Left cardiac atrium (tissue), 4 donors: Measurements from ENCODE around the gene REG4. TPM values are rescaled to one million over a fixed set of nuclear protein-coding genes. Genes with fewer than 3 reads are reported as not detected.
"Not testable (repeated sequence)": the region's sequence is repeated elsewhere in the genome, so short reads cannot be mapped to it uniquely, and the experiment has no call there.

Experiments used
- ATAC-seq, 2 donors: fragments of 200-7000 bp; cut with Tn5 transposase; one replicate each; pipeline ENCODE4 v1.9.1; 2020; ENCODE audit warnings: mild to moderate bottlenecking in 2 of 2, moderate library complexity in 2 of 2
- DNase-seq: peaks from one replicate; pipeline ENCODE4 v3.0.0-alpha.2; 2020
- intact Hi-C, 2 donors: fragments of 100-400 bp; cut with DNase I; formaldehyde crosslinking; loops; one replicate each; pipeline versions ENCODE4 v1.14.1 to v1.15.1; 2022 to 2023
- total RNA-seq, 2 donors: library from RNA; stranded (reverse); fragmentation: NEBNext Ultra II Directional; extraction: Animal tissue kit (Norgen Biotek cat#: 25700); gene quantifications; one replicate each; pipeline ENCODE4 v1.2.1, GENCODE V29; 2021
- donor health status: DM: no; HTN: yes; CAD: no.
- donor health status: DM: no; HTN: yes; CAD: no; lungs with severe emphysema.
- donor health status: DM: yes; HTN: yes; CAD: no.
- donor health status: Dilated cardiomyopathy.

The REG4 gene
- total RNA-seq, 2 donors from 2014 or later, result not detected

DNA sequence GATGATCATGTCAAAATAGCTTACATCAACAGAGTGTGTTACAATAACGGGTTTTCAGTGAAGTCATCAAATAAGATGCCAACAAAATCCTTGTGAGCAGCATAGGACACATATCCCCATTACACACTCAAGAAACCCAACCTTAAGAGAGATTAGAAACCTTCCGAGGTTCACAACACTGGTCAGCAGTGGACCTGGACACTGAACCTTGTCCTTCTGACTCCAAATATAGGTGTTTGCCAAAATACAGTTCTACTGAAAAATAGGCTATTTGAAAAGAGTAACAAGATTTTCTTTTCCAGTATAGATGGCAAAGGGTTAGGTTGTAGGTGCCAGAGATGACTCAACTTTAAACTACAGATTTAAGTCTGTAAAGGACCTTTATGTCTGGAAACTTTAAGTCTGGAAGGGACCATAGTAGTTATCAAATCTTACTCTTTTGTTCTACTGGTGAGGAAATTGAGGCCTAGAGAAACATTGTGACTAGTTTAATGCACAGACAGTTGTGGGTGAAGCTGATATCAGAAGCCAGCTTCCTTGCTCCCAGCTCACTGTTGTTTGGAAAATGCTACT is 811 bp upstream of the REG4 start:
- ATAC-seq (no peak), DNase-seq (no peak)
- intact Hi-C loops, result no loop called here

- intact Hi-C loops, result loop anchor here in 1 of 2 donors (10.0 kb wide), 1 partner anchor 64 kb away; no protein-coding TSS in a partner anchor
- peak; percentile 78 to 85 for ATAC-seq
These were observed 2.2 kb downstream of the REG4 start for GRCh38 chr1:119808972-119809550.

DNA sequence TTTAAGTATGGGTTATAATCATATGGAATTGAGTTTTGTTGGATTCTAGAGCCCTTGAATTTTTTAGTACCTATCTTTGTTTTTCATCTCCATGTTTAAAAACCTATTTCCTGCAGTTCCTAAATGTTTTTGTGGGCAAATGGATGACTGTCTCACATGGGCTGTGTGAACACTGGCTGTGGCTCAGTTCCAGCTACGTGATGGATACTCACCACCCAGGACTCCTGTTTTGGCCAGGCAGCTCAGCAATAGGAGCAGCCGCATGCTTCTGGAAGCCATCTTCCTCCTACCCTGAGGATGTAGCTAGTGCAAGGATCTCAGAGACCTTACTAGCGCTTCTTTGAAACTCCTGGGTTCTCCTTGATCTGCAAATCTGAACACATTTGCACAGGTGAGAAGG is 2.8 kb downstream of the REG4 start:
- ATAC-seq (no peak), DNase-seq (no peak)
- intact Hi-C loops, result loop anchor here in 1 of 2 donors (10.0 kb wide), 1 partner anchor 64 kb away; no protein-coding TSS in a partner anchor

More at GRCh38 chr1:119808972-119809550, 2.2 kb downstream of the REG4 start:
- peak; percentile 70 for DNase-seq

DNA sequence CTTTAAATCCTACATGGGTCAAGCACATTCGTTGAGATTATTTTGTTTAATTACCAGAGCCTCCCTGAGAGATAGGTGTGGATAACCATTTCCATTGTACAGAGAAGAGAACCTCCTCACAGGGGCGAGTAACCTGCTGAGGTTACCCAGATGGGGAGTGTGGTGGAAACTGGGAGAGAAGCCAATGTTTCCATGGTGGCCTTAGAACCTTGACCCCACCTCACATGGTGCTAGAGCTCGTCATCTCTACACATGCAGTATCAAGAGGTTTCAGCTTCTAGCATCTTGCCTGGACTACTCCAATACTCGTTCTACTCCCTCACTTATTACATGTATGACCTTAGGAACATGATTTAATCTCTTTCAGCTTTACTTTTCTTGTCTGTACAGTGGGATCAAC is 4.8 kb downstream of the REG4 start:
- ATAC-seq (no peak), DNase-seq (no peak)
- intact Hi-C loops, result loop anchor here in 1 of 2 donors (10.0 kb wide), 1 partner anchor 62 kb away; no protein-coding TSS in a partner anchor

- ATAC-seq (no peak), DNase-seq (no peak)
- intact Hi-C loops, result loop anchor here in 1 of 2 donors (10.0 kb wide), 1 partner anchor 61 kb away; no protein-coding TSS in a partner anchor
These were observed 5.5 kb downstream of the REG4 start for GRCh38 chr1:119805746-119806145.

- ATAC-seq, result no peak
- intact Hi-C loops, result loop anchor here in 1 of 2 donors (10.0 kb wide), 1 partner anchor 60 kb away; no protein-coding TSS in a partner anchor
- no peak for DNase-seq
These were observed 6.0 kb downstream of the REG4 start for GRCh38 chr1:119805247-119805646.

GRCh38 chr1:119799599-119800177 is 11.6 kb downstream of the REG4 start:
- DNase-seq, result no peak
- no peak for ATAC-seq
- intact Hi-C loops, result loop anchor here in 1 of 2 donors (10.0 kb wide), 1 partner anchor 55 kb away; no protein-coding TSS in a partner anchor

GRCh38 chr1:119799003-119799402 is 12.3 kb downstream of the REG4 start:
- DNase-seq (no peak), ATAC-seq (no peak)
- intact Hi-C loops, result no loop called here

DNA sequence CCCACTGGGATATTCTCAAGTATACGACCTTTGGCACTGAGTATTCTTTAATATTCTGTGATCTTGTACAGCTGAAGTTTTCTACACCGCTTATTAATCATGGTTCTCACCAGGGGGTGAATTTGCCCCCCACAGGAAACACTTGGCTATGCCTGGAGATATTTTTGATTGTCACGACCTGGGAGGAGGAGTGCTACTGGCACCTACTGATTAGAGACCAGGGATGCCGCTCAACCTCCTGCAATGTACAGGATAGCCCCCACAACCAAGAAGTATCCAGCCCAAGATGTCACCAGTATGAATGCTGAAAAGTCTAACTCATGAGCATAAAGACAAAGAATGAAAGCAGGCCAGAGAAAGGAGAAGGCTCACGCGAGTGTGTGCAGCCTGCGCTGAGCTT is 13.7 kb downstream of the REG4 start:
- DNase-seq, result no peak
- no peak for ATAC-seq
- intact Hi-C loops, result no loop called here

DNA sequence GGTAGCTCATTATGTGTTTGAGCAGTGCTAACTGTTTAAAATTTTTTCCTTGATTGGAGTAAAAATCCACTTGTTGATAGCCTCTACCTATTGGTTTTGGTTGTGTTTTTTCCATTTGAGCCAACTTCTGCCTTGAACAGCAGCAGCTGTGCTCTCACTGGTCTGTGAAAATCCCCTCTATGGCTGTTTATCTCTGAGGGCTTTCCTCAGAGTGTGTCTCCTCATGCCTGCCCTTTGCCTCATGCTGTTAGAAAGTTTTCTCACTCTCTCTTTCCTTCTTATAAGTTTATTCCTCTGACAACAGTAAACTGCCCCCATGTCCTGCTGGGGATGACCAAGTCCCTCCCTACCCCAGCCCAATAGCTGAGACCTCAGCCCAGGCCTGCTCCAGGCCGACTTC is 14.1 kb downstream of the REG4 start:
- intact Hi-C loops, result no loop called here
- ATAC-seq, result no peak
- no peak for DNase-seq

DNA sequence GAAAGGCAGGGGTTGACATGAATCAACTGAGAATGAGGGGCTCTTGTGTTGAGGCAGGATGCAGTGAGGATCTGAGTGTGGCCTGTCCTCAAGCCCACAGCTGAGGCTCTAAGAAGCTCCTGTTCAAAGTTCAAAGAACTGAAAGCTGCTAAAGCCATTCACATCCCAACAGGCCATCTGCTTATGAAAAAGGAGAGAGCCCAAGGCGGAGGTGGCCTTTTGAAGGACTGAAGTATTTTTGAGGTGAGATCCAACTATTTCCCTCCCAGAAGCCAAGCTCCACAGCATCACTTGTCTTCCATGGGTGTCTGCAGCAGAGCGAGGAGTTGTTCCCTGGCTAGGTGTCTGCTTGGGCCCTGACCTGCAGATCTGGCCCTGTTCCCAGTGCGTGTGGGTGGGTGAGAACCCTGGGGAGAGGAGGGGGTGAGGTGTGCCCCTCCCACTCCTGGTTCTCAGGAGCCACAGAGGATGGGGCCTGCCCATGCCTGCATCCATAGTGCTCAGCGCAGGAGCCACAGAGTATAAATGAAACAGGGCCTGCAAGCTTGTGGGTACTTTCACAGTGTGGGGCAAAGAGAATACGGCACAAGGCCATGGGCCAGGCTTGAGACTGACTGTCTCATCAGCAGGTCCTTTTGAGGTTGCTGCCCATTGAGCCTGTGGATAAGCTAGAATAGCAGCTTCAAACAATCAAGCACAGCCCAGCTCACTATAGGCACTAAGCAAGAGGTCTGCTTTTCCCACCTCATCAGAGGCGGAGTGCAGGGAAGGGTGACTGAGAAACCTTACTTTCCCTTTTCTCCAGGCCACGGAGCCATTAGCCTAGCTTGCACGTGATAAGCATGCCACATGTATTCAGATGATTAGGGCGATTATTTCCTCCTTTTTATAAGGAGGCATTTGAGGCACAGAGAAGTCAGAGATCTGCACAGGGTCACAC is 15.7 kb downstream of the REG4 start:
- intact Hi-C loops, result no loop called here
- DNase-seq (no peak), ATAC-seq (no peak)

GRCh38 chr1:119794876-119795240 is 16.4 kb downstream of the REG4 start:
- DNase-seq (no peak), ATAC-seq (no peak)
- intact Hi-C loops, result no loop called here

DNA sequence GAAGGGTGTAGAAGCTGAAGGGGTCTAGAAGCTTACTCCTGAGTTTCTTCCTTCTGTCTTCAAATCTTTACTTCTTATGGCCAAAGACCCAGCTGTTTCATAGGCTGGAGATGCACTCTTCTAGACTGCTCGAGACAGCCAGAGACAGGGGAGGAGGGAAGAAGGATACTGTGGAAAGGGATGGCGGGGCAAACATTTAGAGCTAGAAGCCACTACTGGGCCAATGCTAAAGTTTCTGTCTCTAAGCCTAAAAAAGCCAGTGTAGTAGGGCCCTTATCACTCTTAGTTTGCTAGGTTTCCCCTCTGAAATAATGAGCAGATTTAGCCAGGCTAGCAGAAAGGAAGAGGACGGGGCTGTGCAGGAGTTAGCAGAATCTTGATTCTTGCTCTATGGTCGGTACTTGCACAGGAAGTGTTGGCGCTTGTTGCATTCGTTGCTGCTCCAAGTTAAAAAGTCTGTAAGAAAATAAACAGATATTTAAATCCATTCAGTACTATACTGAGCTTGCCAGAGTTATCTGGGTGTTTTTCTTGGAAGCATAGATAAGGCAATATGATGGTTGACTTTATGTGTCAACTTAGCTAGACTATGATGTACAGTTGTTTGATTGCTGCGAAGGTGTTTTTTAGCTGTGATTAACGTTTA is 16.9 kb downstream of the REG4 start:
- intact Hi-C loops, result no loop called here
- ATAC-seq (no peak), DNase-seq (no peak)

- no peak for ATAC-seq
- intact Hi-C loops, result no loop called here
- DNase-seq, result no peak
These were observed 19.9 kb downstream of the REG4 start for GRCh38 chr1:119791377-119791776.

DNA sequence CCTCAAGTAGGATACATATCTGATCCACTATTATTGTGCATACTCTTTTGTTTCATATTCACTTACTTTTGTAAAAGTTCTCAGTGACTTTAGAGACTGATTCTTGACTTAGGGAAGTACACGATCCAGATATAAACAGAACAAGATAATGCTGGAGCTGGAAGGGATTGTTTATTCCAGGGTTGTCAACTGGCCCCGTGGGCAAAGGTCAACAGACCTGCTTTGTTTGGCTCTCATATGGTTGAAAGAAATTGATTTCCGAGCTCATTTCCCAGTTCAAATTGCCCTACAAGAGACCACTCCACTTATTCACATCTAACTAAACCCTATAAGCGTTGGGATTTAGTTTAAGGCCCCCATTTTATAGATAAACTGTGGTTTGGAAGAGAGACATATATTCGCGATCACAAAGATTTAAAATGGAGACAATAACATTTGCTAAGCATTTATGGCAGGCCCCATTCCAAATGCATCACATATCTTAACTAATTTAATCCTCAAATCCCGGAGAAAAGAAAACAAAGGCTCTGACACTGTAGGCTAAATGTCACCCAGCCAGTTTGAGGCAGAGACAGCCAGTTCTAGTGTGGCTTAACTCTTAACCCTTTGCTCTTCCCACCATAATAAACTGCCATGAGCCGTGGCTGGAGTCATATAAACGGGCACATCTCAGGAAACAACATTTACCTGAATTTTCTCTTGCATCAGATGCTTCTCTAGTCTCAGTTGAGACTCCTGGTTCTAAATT is 20.6 kb downstream of the REG4 start:
- ATAC-seq (no peak), DNase-seq (no peak)
- intact Hi-C loops, result no loop called here

DNA sequence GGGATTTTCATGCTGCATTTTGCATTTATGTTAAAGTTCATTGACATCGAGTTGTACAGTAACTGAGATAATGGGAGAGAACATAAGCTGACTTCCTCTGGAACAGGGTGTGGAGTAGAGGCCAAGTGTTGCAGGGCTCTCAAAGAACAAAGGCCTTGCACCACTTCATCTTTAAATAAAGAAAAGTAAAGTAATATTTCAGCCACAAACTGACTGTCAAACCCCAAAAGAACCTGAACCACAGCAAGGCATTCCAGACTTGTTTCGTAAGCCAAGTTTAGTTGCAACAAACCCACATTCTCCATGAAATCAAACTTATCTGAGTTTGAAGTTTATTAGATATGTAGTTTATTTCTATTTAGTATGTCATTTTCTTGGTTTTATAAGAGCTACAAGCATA is 23.5 kb downstream of the REG4 start:
- intact Hi-C loops, result no loop called here
- ATAC-seq, result no peak
- DNase-seq, result no peak

DNA sequence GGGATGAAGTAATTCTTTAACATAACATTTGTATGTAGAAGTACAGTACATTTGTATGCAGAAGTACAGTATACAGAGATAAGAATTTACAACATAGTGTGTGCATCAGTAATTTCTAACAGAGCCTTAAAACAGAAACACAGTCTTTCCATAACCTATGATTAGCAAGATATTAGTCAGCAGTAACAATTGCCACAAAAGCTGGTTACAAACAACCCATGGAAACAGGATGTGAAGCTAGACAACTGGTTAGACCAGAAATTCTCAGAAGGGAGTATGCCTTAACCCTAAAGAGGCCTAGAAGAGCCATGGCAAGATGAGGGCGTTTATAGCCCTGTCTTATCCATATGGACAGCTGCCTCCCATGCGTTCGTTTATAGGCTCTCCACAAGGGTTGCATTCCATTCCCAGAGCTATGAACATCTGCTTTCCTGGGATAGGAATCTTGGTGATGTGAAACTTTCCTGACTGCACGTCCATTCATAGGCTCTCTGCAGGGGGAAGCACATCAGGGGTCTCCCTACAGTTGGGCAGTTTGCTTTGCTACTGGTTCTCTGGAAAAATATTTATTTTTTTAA is 24.7 kb downstream of the REG4 start:
- ATAC-seq, intact Hi-C loops: not testable (repeated sequence)

DNA sequence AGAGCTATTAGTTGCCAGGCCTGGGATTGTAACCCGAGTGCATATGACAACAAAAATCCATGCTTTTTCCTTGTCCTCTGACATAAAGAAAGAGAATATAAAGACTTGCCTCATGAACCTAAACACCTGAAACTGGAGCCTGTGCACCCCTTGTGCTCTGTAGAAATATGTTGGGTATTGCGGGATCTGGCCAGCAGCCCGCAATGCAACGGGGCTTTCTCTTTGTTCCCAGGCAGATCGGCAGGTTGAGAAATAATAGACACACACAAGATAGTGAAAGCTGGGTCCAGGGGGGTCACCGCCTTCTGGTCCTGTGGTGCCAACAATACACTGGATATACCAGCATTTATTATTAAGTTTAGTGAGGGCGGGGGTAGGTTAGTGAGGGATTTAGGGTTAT is 25.2 kb downstream of the REG4 start:
- DNase-seq, ATAC-seq, intact Hi-C loops: not testable (repeated sequence)

More for the DNA sequence above, 24.7 kb downstream of the REG4 start:
- DNase-seq, result not testable (repeated sequence)
